Muscle layer of duodenum (tissue), 2 donors: ENCODE data around the gene DZIP1L.

Experiments
- H3K27ac ChIP-seq: one replicate; pipeline ENCODE4 v1.7.0; 2013; ENCODE audit warnings: mild to moderate bottlenecking, low read length
- H3K27me3 ChIP-seq: one replicate; pipeline ENCODE4 v1.7.0; 2013; ENCODE audit warnings: low read depth, mild to moderate bottlenecking, control low read depth, low read length
- H3K36me3 ChIP-seq, 2 donors: one replicate each; pipeline ENCODE4 v1.7.0; 2013; ENCODE audit warnings: low read length in 2 of 2, control low read depth in 1 of 2, mild to moderate bottlenecking in 1 of 2; ENCODE audit not compliant: insufficient read depth in 2 of 2, control insufficient read depth in 1 of 2
- H3K4me1 ChIP-seq, 2 donors: one replicate each; pipeline ENCODE4 v1.7.0; 2013; ENCODE audit warnings: low read length in 2 of 2, mild to moderate bottlenecking in 2 of 2, control low read depth in 1 of 2, moderate library complexity in 1 of 2; ENCODE audit not compliant: insufficient read depth in 2 of 2, control insufficient read depth in 1 of 2
- H3K4me3 ChIP-seq, 2 donors: one replicate each; pipeline ENCODE4 v1.7.0; 2013; ENCODE audit warnings: low read length in 2 of 2, low read depth in 1 of 2, mild to moderate bottlenecking in 1 of 2
- H3K9me3 ChIP-seq, 2 donors: one replicate each; pipeline ENCODE4 v1.7.0; 2013; ENCODE audit warnings: low read length in 2 of 2, control low read depth in 1 of 2, mild to moderate bottlenecking in 1 of 2; ENCODE audit not compliant: control insufficient read depth in 1 of 2
- donor health status: healthy.

DZIP1L gene

GRCh38 chr3:138047596-138048158 lies 67.7 kb downstream of the DZIP1L start:
- H3K4me1 ChIP-seq = no peaks in the 10 kb centered on the region
- peaks cover 5% of the 10 kb centered on the region in 2 donors for H3K36me3 ChIP-seq
- no peaks in the 10 kb centered on the region for H3K27me3 ChIP-seq
- no peak overlapping the region for H3K27ac ChIP-seq
- no peak overlapping the region for H3K4me3 ChIP-seq
- H3K9me3 ChIP-seq = no peaks in the 10 kb centered on the region

- no peaks in the 10 kb centered on the region for H3K9me3 ChIP-seq
- H3K27me3 ChIP-seq = no peaks in the 10 kb centered on the region
- H3K4me3 ChIP-seq = no peak overlapping the region
- H3K36me3 ChIP-seq = peaks cover 5% of the 10 kb centered on the region in 2 donors
- no peaks in the 10 kb centered on the region for H3K4me1 ChIP-seq
- no peak overlapping the region for H3K27ac ChIP-seq
Measured at GRCh38 chr3:138046955-138047354, 68.5 kb downstream of the DZIP1L start.

GRCh38 chr3:138046085-138046484 lies 69.3 kb downstream of the DZIP1L start:
- Histone ChIP-seq H3K4me3 (no peak overlapping the region), H3K27me3 (no peaks in the 10 kb centered on the region), H3K4me1 (no peaks in the 10 kb centered on the region), H3K9me3 (no peaks in the 10 kb centered on the region), H3K27ac (no peak overlapping the region), H3K36me3 (peaks cover 5% of the 10 kb centered on the region in 2 donors)

- Histone ChIP-seq H3K4me3 (no peak overlapping the region), H3K4me1 (no peaks in the 10 kb centered on the region), H3K36me3 (peaks cover under 1 to 1% of the 10 kb centered on the region in 2 donors), H3K9me3 (no peaks in the 10 kb centered on the region), H3K27me3 (no peaks in the 10 kb centered on the region), H3K27ac (no peak overlapping the region)
Measured at GRCh38 chr3:138043266-138044029, 72.0 kb downstream of the DZIP1L start.

- Histone ChIP-seq H3K27me3 (no peaks in the 10 kb centered on the region), H3K4me3 (no peak overlapping the region), H3K4me1 (no peaks in the 10 kb centered on the region), H3K9me3 (no peaks in the 10 kb centered on the region), H3K36me3 (no peaks in the 10 kb centered on the region), H3K27ac (no peak overlapping the region)
Measured at GRCh38 chr3:138042043-138042442, 73.4 kb downstream of the DZIP1L start.

- H3K4me3 ChIP-seq = no peak overlapping the region
- no peaks in the 10 kb centered on the region for H3K4me1 ChIP-seq
- no peaks in the 10 kb centered on the region for H3K36me3 ChIP-seq
- H3K9me3 ChIP-seq = no peaks in the 10 kb centered on the region
- no peak overlapping the region for H3K27ac ChIP-seq
- no peaks in the 10 kb centered on the region for H3K27me3 ChIP-seq
Measured at GRCh38 chr3:138038725-138039462, 76.5 kb downstream of the DZIP1L start.

GRCh38 chr3:138036572-138036971 lies 78.8 kb downstream of the DZIP1L start:
- Histone ChIP-seq H3K27ac (no peak overlapping the region), H3K36me3 (no peaks in the 10 kb centered on the region), H3K4me1 (no peaks in the 10 kb centered on the region), H3K9me3 (no peaks in the 10 kb centered on the region), H3K4me3 (no peak overlapping the region), H3K27me3 (no peaks in the 10 kb centered on the region)

GRCh38 chr3:138034918-138035317 lies 80.5 kb downstream of the DZIP1L start:
- Histone ChIP-seq H3K27ac (no peak overlapping the region), H3K27me3 (no peaks in the 10 kb centered on the region), H3K36me3 (peaks cover 0 to 5% of the 10 kb centered on the region in 2 donors), H3K9me3 (no peaks in the 10 kb centered on the region), H3K4me1 (no peaks in the 10 kb centered on the region), H3K4me3 (no peak overlapping the region)

- no peaks in the 10 kb centered on the region for H3K9me3 ChIP-seq
- H3K4me1 ChIP-seq = no peaks in the 10 kb centered on the region
- H3K36me3 ChIP-seq = peaks cover 0 to 13% of the 10 kb centered on the region in 2 donors
- H3K27ac ChIP-seq = no peak overlapping the region
- no peaks in the 10 kb centered on the region for H3K27me3 ChIP-seq
- H3K4me3 ChIP-seq = no peak overlapping the region
Measured at GRCh38 chr3:138033202-138033691, 82.2 kb downstream of the DZIP1L start.

GRCh38 chr3:138032567-138032966 lies 82.8 kb downstream of the DZIP1L start:
- no peak overlapping the region for H3K27ac ChIP-seq
- no peaks in the 10 kb centered on the region for H3K9me3 ChIP-seq
- H3K4me1 ChIP-seq = no peaks in the 10 kb centered on the region
- H3K4me3 ChIP-seq = no peak overlapping the region
- H3K27me3 ChIP-seq = no peaks in the 10 kb centered on the region
- H3K36me3 ChIP-seq = peaks cover 0 to 13% of the 10 kb centered on the region in 2 donors

GRCh38 chr3:138031536-138031935 lies 83.9 kb downstream of the DZIP1L start:
- H3K36me3 ChIP-seq = peaks cover 0 to 18% of the 10 kb centered on the region in 2 donors
- H3K4me3 ChIP-seq = no peak overlapping the region
- no peaks in the 10 kb centered on the region for H3K9me3 ChIP-seq
- no peak overlapping the region for H3K27ac ChIP-seq
- no peaks in the 10 kb centered on the region for H3K27me3 ChIP-seq
- no peaks in the 10 kb centered on the region for H3K4me1 ChIP-seq
